Activated CD8-positive, alpha-beta T cell treated with anti-CD3 and anti-CD28 coated beads for 36 hours (primary cell): ENCODE results near the gene FCGR3A. TPM values are rescaled to one million over a fixed set of nuclear protein-coding genes. Genes with fewer than 3 reads are reported as not detected.

Experiments used
- ATAC-seq: fragments of 200-7000 bp; cut with Tn5 transposase; one replicate; pipeline ENCODE4 v1.10.0; 2021; ENCODE audit warnings: mild to moderate bottlenecking, moderate library complexity
- CTCF ChIA-PET: fragments of 350-600 bp; sonication (Branson Sonifier 250); formaldehyde crosslinking; loops from one replicate; lab custom pipeline; 2021; ENCODE audit warnings: antibody characterized with exemption; lab: Charles Lee
- POLR2A ChIA-PET: fragments of 350-600 bp; sonication (Branson Sonifier 250); formaldehyde crosslinking; loops from one replicate; lab custom pipeline; 2021; ENCODE audit warnings: antibody characterized with exemption; lab: Charles Lee
- DNase-seq: peaks from one replicate; pipeline ENCODE4 v3.0.0-alpha.2; 2020
- H3K27ac Mint-ChIP-seq: one replicate; pipeline ENCODE4 v1.8.0; 2021; ENCODE audit warnings: mild to moderate bottlenecking, mixed read lengths
- H3K27me3 Mint-ChIP-seq: one replicate; pipeline ENCODE4 v1.8.0; 2021; ENCODE audit warnings: mixed read lengths
- H3K36me3 Mint-ChIP-seq: one replicate; pipeline ENCODE4 v1.8.0; 2021; ENCODE audit warnings: low read depth, mixed read lengths
- H3K4me1 Mint-ChIP-seq: one replicate; pipeline ENCODE4 v1.8.0; 2021; ENCODE audit warnings: low read depth, mixed read lengths
- H3K4me3 Mint-ChIP-seq: one replicate; pipeline ENCODE4 v1.8.0; 2021; ENCODE audit warnings: mild to moderate bottlenecking, moderate library complexity, mixed read lengths
- H3K9me3 Mint-ChIP-seq: one replicate; pipeline ENCODE4 v1.8.0; 2021; ENCODE audit warnings: mixed read lengths
- CTCF ChIP-seq: fragments of 200-600 bp; IDR thresholded peaks from one replicate; pipeline ENCODE4 v1.8.0; 2022; ENCODE audit warnings: antibody characterized with exemption, mild to moderate bottlenecking
- intact Hi-C: fragments of 100-400 bp; cut with micrococcal nuclease; formaldehyde crosslinking; loops from one replicate; pipeline ENCODE4 v1.10.0; 2022
- total RNA-seq, 2 experiments: library from RNA; stranded (reverse); gene quantifications; one replicate each; pipeline ENCODE4 v1.2.3, GENCODE V29; 2021

The FCGR3A gene
- total RNA-seq, 2 experiments from 2014 or later: 0.27 to 0.36 TPM

- H3K36me3 Mint-ChIP-seq: no peaks in the 10 kb centered on the region
- ChIA-PET CTCF (interaction anchor here (0.6 to 1.2 kb wide), 2 partner anchors 18 to 214 kb away, joined by 3 to 7 read pairs; no protein-coding TSS in a partner anchor), POLR2A (no interaction called here)
- no peaks in the 10 kb centered on the region for H3K9me3 Mint-ChIP-seq
- H3K4me3 Mint-ChIP-seq: no peak overlapping the region
- peaks cover 10% of the 10 kb centered on the region for H3K4me1 Mint-ChIP-seq
- ATAC-seq (no peak), DNase-seq (no peak)
- no peak for TF ChIP-seq CTCF
- H3K27ac Mint-ChIP-seq: no peak overlapping the region
- peaks cover 24% of the 10 kb centered on the region for H3K27me3 Mint-ChIP-seq
- intact Hi-C loops: no loop called here
Observed at GRCh38 chr1:161505686-161506085, 43.9 kb downstream of the FCGR3A start.

- intact Hi-C loops: no loop called here
- H3K36me3 Mint-ChIP-seq: no peaks in the 10 kb centered on the region
- no peaks in the 10 kb centered on the region for H3K9me3 Mint-ChIP-seq
- ChIA-PET POLR2A (no interaction called here), CTCF (no interaction called here)
- no peak overlapping the region for H3K4me3 Mint-ChIP-seq
- ATAC-seq (no peak), DNase-seq (no peak)
- TF ChIP-seq CTCF: no peak
- no peak overlapping the region for H3K27ac Mint-ChIP-seq
- peaks cover 28% of the 10 kb centered on the region for H3K27me3 Mint-ChIP-seq
- peaks cover 18% of the 10 kb centered on the region for H3K4me1 Mint-ChIP-seq
Observed at GRCh38 chr1:161503394-161503748, 46.2 kb downstream of the FCGR3A start.

- Mint-ChIP-seq H3K27me3 (peaks cover 28% of the 10 kb centered on the region), H3K9me3 (no peaks in the 10 kb centered on the region), H3K4me3 (no peak overlapping the region), H3K36me3 (no peaks in the 10 kb centered on the region), H3K4me1 (peaks cover 18% of the 10 kb centered on the region), H3K27ac (no peak overlapping the region)
- DNase-seq (no peak), ATAC-seq (no peak)
- no peak for TF ChIP-seq CTCF
- CTCF ChIA-PET: interaction anchor here (2.1 kb wide), 1 partner anchor 16 kb away, joined by 9 read pairs; no protein-coding TSS in a partner anchor
- POLR2A ChIA-PET: interaction anchor here (1.5 kb wide), 1 partner anchor 8 kb away, joined by 4 read pairs; no protein-coding TSS in a partner anchor
- intact Hi-C loops: no loop called here
Observed at GRCh38 chr1:161502641-161503393, 46.8 kb downstream of the FCGR3A start.

- CTCF ChIA-PET: interaction anchor here (2.1 kb wide), 1 partner anchor 15 kb away, joined by 9 read pairs; no protein-coding TSS in a partner anchor
Observed at GRCh38 chr1:161502181-161502580, 47.4 kb downstream of the FCGR3A start.

More at GRCh38 chr1:161502181-161502580, 47.4 kb downstream of the FCGR3A start:
- Mint-ChIP-seq H3K36me3 (no peaks in the 10 kb centered on the region), H3K27me3 (peaks cover 27% of the 10 kb centered on the region), H3K4me1 (peaks cover 18% of the 10 kb centered on the region), H3K4me3 (no peak overlapping the region), H3K27ac (no peak overlapping the region), H3K9me3 (no peaks in the 10 kb centered on the region)
- no peak for TF ChIP-seq CTCF
- intact Hi-C loops: no loop called here
- DNase-seq (no peak), ATAC-seq (no peak)
- POLR2A ChIA-PET: interaction anchor here (1.5 kb wide), 1 partner anchor 9 kb away, joined by 4 read pairs; no protein-coding TSS in a partner anchor
